ENCODE data around the gene FAM200C.
"Not testable (repeated sequence)": the region's sequence is repeated elsewhere in the genome, so short reads cannot be mapped to it uniquely, and the experiment has no call there.

FAM200C gene

DNA sequence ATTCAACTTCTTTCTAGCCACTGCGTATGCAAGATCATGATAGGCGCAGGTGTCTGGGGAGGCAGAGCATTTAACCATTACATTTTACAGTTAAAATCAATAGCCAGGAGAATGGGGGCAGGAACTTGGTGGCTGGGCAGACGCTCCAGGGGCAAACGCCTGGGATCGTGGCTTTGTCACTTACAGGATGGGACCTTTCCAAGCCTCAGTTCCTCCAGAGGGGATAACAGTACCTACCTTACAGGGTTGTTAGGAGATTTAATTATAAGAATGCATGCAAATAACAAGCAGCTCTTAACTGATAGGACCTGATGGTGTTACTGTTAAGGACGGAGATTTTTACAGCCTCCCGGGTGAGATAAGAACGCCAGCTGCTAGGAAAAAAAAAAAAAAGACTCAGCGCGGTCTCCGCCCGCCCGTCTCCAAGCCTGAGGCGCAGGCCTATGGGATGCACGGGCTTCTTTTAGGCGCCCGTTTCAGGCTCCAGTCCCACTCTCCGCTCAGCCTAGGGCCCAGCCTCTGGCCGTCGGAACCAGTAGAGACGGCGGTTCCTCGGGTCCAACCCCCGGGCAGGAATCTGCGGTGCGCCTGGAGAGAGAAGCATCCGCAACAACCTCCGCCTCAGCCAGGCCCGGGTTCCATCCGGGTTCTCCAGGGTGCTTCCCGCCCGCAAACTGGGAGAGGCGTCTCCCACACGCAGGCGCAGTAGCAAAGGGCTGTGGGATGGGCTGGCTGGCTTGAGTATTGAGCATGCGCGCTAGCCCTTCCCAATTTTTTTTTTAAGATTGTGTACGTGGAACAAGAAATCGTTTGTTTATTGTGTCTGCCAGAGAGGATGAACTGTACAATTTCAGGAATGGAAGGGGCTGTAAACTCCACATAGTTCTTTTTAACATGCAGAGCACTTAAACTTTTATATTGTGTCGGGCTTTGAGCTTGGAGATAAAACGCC, at the start of gene FAM200C:
TSS of gene FAM200C (minus strand) at position 653 of the 952 bp plus-strand sequence. CDS start 4,564 bp downstream, outside the sequence.
- peak; percentile 69 for DNase-seq (ENCODE audit: low spot score)

DNA sequence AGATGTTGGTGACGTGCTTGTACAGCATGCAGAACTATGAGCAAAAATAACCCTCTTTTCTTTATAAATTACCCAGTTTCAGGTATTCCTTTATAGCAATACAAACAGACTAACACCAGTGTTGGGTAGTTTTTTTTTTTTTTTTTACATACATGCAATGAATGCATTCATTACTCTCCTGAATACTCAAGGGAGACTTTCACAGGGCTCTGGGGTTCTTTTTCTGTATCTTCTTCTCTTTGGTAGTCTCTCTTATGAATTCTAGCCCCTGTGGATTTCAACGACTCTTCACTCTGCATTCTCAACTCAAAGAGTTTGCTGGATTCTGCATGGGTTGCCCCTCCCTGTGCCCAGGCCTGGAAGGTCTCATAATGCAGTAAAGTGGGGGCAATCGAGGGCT, 49.6 kb upstream of the FAM200C start:
- no peak for DNase-seq (ENCODE audit: low spot score)

DNA sequence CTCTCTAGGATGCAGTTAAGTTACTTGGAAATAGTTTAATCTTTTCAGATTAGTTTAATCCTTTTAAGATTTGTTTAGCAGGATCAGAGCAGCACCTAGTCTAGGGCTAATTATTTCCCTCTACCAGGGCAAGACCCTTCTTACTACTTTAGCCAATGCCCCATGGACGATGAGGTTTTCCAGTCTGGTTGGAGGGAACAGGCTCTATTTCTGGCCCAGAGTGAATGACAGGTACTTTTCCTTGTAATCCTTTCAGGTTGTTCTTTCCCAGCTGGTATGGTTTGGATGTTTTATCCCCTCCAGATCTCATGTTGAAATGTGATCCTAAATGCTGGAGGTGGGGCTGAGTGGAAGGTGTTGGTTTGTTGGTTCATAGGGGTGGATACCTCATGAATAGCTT, 49.0 kb upstream of the FAM200C start:
- no peak for DNase-seq (ENCODE audit: low spot score)

DNA sequence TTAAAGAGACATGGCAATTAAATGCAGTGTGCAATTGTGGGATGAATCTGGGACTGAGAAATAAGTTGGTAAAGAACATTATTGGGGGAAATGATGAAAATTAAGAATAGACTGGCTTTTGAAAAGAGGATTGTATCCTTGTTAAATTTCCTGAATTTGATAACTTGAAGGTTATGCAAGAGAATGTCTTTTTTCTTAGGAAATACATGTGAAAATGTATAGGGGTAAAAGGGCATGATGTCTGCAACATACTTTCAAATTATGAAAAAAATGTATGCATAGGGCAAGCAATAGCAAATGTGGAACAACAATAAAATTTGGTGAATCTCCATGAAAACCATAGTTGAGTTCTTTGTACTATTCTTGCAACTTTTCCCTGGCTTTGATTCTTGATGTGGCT, 45.9 kb upstream of the FAM200C start:
- no peak for DNase-seq (ENCODE audit: low spot score)

DNA sequence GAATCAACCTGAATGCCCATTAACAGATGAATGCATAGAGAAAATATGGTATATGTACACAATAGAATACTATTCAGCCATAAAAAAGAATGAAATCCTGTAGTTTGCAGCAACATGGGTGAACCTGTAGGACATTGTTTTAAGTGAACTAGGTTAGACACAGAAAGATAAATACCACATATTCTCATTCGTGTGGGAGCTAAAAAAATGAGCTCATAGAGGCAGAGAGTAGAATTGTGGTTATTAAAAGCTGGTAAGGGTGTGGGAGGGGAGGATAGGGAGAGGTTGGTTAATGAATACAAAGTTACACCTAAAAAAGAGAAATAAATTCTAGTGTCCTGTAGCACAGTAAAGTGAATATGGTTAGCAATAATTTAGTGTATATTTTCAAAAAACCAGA, 45.3 kb upstream of the FAM200C start:
- DNase-seq (ENCODE audit: low spot score) = no peak

DNA sequence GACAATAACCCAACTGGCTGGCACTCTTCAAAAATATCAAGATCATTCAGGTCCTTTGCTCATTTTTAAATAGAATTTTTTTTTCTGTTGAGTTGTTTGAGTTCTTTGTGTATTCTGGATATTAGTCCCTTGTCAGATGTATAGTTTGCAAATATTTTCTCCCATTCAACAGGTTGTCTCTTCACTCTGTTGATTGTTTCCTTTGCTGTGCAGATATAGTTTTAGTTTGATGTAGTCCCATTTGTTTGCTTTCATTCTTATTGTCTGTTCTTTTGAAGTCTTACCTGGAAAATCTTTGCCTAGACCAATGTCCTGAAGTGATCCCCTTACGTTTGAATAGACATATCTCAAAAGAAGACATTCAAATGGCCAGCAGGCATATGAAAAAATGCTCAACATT, 44.6 kb upstream of the FAM200C start:
- DNase-seq (ENCODE audit: low spot score) = no peak

DNA sequence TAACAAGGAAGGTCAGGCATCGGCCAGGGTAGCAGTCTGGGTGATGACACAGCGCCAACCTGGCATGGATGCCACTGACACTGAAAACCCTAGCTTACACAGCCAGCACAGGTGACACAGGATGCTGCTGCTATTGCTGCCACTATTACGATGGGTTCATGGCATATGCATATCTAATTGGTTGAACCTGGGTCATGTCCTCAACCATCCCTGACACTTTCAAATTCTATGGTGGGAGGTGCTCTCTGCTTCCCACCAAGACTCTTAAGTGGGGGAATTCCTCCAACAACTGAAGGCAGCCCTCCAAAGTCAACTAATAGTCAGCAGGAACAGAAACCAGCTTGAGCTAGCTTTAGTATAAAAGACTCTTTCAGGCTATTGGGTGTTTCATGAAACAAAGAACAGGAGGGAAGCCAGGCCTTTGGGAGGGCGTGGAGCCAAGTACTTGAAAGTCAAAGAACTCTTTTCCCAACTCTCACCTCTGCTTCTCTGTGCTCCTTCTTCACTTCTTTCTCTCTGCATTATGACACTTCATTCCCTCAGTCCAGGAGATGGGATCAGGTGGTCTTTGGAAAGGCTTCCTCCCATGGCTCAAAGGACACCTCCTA, 43.1 kb upstream of the FAM200C start:
- DNase-seq (ENCODE audit: low spot score) = no peak

DNA sequence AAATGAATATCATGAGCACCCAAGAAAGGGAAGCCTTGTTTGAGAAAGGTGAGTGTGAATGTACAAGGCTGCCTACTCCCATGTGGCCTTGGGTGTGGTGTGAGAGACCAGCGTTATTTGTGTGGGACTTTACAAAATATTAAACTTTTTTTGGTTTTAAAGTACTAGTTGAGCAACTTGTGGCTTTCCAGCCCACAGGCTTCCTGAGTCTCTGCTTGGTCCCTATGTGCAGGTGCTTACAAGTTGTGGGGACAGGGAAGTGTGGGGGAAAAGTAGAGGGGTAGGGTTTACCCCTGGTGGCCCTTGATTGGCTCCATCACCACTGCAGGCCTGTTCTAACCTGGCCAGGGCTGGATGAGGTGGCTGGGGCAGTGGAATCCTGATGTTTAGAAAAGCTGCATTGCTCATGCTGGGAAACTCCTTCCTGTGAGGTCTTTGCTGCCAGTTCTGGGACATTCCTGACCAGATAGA, 41.5 kb upstream of the FAM200C start:
- no peak for DNase-seq (ENCODE audit: low spot score)

DNA sequence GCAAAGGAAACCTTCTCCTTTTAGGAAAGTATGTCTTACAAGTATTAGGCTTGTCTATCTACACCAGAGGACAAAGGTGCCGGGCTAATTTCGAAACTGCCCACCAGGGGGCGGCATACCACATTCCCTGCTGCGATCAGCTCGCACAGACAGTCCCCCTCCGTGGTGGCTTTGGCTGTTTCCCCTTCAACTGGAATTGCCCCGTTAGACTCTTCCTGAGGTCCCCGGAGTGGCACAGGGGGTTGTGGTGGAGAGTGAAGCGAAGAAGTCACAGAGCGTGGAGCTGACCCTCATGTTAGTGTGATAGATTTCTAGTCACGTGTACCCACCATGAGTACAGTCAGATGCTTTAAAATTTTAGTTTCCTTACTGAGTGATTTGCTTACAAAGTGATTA, 39.3 kb upstream of the FAM200C start:
- DNase-seq (ENCODE audit: low spot score) = peak; percentile 91

DNA sequence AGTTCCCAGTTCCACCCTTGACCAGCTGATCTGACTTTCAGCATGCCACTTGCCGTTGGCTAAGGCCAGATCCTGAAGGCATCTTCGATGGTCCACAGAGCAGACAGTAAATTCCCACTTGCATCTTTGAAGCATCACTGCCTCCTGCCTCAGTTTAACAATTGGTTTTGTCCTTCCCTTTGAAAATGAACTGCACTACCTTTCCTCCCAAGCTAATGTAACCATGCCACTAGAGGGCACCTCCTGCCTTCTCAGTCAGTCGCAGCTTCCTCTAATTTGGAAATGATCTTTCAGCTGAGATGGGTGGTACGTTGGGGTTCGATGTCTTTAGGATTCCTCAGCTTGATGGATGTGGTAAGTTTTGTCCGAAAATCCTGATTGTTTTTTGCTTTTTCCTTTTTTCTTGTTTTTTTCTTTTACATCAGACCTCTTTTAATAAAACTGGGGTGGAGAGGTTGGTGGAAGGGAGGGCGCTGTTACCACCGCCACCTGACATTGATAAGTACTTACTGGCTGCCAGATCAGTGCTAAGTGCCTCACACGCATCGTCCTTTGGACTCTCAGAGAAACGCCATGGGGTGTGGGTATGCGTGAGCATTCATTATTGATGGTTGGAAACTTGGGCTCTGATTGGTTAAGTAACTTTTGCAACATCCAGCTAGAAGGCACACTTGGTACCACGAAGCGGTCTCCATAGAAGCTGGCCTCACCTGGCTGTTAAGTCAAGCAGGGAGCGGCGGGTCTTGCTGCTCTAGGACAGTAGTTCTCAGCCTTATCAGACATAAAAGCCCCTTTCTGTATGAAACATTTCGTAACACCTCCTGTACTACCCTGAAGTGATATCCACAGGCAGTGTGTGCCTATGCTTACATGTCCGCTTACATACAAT, 38.7 kb upstream of the FAM200C start:
- DNase-seq (ENCODE audit: low spot score) = peak; percentile 76

DNA sequence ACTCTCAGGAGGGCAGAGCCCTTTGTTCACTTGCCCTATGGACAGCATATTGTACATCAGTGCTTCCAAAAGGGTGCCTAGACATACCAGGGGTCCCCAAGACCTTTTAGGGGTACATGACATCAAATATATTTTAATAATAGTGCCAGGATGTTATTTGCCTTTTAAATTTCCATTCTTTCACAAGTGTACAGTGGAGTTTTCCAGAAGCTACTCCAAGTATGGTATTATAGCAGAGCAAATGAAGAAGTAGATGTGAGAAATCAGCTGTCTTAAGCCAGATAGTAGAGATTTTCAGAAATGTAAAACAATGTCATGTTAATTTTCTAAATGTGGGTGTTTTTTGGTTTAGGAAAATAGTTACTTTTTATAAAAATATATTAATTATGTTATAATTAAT, 37.4 kb upstream of the FAM200C start:
- no peak for DNase-seq (ENCODE audit: low spot score)

DNA sequence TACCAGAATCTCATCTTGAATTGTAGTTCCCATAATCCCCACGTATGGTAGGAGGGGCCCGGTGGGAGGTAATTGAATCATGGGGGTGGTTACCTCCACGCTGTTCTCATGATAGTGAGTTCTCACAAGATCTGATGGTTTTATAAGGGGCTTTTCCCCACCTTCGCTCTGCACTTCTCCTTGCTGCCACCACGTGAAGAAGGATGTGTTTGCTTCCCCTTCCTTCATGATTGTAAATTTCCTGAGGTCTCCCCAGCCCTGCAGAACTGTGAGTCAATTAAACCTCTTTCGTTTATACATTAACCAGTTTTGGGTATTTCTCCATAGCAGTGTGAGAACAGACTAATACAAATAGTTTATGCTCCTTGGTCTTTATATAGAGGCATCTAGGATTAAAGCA, 36.8 kb upstream of the FAM200C start:
- DNase-seq (ENCODE audit: low spot score) = not testable (repeated sequence)

DNA sequence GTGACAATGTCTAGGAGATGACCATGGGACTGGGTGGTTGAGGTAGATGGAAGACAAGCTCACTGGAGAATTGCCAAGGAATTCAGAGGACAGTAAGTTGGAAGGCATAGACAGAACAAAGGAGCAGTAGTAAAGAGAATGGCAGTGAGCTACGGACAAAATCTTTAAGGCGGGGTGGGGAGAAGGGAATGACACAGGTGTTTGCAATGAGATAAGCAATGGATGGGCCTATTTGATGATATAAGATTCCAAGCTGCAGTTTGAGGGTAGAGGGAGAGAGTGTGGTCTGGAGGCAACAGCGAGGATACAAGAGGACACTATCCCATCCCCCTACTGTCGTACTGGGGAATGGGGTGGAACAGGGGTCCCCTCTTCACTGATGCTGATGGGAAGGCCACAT, 36.2 kb upstream of the FAM200C start:
- no peak for DNase-seq (ENCODE audit: low spot score)

DNA sequence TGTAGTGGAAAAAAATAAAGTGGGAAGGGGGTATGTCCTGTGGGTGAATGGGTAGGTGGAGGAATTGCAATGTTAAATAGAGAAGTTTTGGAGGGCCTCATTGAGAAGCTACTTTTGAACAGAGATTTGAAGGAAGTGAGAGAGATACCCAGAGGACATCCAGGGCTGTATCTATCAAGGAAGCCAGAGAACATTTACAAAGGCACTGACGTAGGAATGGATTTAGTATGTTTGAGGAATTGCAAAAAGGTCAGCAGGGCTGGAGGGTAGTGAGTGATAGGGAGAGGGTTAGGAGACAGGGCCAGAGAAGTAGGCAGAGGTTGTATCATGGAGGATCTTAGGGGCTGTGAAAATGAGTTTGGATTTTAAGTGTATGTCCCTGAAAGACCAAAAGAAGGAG, 35.7 kb upstream of the FAM200C start:
- DNase-seq (ENCODE audit: low spot score) = no peak

DNA sequence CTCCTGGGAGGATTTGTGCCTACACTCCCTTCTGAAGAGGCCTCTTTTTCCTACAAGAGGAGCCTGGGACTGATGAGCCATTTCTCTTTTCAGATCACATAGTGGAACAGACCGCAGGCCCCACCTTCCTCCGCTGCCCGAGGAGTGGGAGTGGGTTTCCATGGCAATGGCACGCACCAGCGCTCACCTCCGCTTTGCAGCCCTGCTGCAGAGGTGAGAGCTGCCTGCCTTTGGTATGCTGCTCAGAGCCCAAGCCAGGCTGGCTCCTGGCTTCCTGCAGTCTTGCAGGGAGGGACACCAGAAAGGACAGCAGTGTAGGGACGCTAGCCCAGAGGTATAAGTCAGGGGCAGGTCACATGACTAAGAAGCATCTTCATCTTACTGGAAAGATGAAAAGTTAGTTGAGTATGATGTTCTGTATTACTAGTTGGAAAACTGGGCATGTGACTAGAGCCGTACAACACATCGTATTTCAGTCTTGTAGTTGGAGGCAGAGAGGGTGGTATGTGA, 34.2 kb upstream of the FAM200C start:
- no peak for DNase-seq (ENCODE audit: low spot score)

DNA sequence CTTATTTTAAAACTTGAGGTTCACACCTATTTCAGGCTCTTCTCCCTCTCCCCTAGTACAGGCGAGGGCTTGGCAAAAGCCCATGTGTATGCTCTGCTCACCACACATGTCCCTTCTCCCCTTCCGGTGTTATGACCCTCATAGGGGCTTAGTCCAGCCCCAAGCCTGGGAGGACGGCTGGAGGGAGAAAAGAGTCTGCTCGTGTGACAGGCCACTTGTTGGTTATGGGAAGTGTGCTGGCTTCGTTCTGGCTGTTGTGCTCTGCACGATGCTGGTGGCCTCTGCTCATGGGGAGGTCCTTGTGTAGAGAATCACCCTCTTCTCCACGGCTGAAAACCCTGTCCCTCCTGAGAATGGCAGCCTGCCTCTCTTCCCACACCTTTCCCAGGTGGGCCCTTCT, 32.9 kb upstream of the FAM200C start:
- DNase-seq (ENCODE audit: low spot score) = no peak

DNA sequence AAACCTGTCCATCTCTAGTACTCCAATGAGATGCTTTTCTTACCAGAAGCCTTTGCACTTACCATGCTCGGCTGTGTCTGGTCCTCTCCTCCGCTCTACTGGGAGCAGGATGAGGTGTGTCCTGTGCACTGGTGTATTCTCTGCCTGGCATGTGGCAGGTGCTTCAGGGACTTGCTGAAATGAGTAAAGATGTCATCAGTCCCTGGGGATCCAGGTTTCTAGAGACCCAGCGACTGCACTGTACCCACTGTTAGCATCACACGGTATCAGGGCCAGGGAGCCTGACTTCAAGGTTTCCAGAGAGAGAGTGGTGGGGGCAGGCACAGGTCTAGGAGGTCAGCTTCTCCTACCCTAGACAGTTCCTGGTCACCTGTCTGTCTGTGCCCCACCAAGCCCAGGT, 32.3 kb upstream of the FAM200C start:
- no peak for DNase-seq (ENCODE audit: low spot score)

DNA sequence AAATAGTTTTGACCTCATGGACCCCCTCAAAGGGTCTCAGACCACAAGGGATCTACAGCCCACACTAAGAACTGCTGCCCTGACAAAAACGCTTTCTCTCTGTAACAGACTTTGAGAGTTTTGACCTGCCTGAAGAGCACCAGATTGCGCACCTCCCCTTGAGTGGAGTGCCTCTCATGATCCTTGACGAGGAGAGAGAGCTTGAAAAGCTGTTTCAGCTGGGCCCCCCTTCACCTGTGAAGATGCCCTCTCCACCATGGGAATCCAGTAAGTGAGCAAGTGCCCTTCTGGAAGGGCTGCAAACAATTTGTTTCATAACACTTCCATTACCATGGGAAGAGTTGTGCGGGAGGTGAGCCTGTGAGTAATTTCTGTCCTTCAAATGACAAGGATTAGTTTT, 27.8 kb upstream of the FAM200C start:
- DNase-seq (ENCODE audit: low spot score) = no peak

DNA sequence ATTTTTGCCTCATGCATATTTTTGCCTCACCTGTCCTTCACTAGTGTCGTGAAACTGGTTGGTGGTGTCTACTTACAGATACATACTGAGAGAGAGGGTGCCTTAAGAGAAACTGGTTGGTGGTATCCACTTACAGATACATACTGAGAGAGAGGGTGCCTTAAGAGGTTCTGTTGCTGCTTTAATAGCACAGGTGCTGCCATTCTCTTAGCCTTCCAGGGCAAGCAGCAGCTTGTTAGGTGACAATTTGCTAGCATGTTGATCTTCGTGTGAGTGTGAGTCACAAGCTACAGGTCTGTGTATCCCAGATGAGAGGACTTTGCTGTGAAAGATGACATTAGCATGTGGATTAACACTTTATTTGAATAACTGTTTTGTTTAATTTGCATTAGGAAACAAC, 23.2 kb upstream of the FAM200C start:
- peak; percentile 34 for DNase-seq (ENCODE audit: low spot score)

DNA sequence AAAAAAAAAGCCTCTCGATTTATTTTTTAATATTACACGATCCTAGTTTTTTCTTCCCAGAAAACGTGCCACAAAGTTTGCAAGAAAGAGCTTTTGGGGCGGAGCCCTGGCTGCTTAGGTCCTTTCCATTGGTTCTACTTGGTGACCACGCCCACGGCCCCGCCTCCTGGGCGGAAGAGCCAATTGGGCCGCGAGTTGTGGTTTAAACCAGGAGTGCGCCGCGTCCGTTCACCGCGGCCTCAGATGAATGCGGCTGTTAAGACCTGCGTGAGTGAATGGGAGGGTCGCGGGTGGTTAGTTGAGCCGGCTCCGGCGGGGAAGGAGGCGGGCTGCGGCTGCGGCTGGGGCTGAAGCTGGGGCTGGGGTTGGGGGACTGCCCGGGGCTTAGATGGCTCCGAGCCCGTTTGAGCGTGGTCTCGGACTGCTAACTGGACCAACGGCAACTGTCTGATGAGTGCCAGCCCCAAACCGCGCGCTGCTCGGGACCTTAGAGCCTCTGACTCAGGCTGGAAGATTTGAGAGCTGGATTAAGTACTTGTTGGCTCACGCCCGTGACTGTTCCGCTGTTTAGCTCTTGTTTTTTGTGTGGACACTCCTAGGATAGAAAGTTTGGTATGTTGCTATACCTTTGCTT, 21.9 kb upstream of the FAM200C start, which contains the start of gene PTTG1:
TSS of gene PTTG1 (plus strand) at position 231 of the 634 bp plus-strand sequence. CDS start 458 bp downstream, outside the sequence.
- peak; percentile 90 for DNase-seq (ENCODE audit: low spot score)

DNA sequence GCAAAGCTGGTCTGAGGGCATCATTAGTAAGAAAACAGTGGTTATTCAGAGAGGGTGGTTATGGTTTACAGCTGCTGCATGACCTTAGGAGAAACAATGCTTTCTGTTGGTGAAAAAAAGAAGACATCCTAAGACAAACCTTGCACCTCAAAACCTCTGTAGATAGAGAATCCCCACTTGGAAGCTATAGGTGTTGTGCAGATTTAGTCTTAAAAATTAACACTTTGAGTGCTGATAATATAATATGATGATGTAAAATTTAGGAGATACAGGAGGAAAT, 20.4 kb upstream of the FAM200C start:
- DNase-seq (ENCODE audit: low spot score) = no peak

All from CD4-positive, alpha-beta T cell treated with Interleukin-2 at 100 ng/mL for 4 hours (primary cell).